ENCODE results near the gene CDK1. TPM values are rescaled to one million over a fixed set of nuclear protein-coding genes. Genes with fewer than 3 reads are reported as not detected.

The CDK1 gene
- total RNA-seq, 1 donor from 2014 or later = 40.3 TPM

DNA sequence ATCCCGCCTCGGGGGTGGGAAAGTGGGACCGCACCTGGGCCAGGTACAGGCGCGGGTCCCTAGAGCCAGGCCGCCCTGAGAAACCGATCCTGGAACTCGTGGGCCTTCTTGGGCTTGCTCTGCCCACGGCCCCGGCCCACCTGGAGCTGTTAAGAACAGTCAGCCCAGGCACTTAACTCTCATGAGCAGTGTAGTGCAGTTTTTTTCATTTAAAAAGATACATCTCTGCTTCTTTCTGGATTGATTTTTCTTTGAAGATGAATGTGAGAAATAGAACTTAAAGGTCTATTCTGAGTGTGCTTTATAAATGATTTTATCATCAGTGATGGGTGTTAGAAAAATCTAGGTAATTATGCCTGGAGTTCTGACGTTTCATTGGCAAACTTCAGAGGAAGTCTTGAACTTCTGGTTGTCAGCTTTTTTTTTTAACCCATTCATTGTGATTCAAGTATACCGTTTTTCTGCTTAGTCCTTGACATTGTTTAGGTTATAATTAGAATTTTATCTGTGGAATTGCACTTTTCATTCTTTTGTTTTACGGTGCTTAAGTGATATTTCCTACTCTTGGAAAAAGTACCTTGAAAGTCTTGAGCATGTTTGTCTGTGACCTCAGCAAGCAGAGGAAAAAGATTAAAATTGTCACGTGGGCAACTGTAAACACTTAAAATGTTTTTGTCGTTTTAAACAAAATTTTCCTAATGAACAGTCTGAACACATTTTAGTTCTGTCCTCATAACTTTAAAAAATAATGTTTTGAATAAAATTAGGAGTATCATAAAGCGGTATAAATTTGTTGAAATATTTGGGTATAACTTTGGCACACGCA, 906 bp downstream of the CDK1 start:
- DNase-seq = peak; percentile 24

DNA sequence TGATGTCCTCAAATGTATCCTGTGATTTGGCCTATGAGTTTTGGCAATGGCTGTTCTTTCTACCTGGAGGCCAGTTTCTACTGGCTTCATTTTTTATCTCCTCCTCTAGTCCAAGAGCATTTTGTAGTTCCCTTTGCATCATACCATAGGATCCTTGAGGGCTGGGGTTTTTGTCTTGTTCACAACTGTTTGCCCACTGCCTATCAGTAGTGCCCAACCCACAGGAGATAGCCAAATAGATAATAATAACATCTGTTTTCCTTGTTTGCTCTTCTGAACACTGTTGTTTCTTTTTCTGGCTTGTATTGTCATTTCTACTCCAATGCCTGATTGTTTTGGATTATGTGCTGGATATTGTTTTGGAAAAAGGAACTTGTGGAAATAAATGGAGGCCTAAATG, 3.4 kb downstream of the CDK1 start:
- no peak for DNase-seq

DNA sequence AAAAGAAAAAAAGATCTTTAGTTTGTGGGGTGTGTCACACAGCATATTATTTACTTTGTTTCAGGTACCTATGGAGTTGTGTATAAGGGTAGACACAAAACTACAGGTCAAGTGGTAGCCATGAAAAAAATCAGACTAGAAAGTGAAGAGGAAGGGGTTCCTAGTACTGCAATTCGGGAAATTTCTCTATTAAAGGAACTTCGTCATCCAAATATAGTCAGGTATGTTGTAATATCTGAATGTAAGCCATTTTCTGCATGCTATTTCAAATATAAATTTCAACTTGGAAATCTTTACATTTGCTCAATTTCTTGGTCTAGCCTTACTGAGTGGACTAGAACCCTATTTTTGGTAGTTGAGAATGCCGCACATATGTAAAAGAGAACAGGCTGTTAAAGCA, 6.4 kb downstream of the CDK1 start:
- DNase-seq = no peak

DNA sequence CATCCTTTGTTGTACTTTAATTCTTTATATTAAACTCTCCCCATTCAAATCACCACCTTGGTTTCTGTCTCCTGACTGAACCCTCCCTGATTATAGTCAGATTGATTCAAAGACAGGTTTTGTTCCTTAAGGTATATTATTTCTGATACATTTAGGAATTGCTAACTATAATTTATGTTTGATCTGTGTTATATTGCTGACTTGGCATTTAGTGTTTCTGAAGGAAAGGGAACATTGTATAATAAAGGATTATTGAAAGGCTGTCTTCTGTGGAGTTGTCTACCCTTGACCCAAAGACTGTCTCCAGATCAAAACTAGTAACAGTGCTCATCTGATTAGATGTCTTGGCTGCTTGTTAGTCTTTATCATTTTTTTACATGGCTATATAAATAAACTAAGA, 10.3 kb downstream of the CDK1 start:
- no peak for DNase-seq

DNA sequence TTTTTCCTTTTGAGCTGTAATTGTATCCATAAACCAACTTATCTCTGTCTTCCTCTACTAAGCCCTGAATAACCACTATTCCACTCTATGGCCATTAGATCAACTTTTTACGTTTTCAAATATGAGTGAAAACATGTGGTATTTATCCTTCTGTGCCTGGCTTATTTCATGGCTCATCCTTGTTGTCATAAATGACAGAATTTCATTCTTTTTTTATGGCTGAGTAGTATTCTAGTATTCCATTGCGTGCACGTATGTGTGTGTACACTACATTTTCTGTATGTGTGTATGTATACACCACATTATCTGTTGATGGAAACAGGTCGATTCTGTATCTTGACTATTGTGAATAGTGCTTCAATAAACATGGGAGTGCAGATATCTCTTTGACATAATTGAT, 11.1 kb downstream of the CDK1 start:
- no peak for DNase-seq

DNA sequence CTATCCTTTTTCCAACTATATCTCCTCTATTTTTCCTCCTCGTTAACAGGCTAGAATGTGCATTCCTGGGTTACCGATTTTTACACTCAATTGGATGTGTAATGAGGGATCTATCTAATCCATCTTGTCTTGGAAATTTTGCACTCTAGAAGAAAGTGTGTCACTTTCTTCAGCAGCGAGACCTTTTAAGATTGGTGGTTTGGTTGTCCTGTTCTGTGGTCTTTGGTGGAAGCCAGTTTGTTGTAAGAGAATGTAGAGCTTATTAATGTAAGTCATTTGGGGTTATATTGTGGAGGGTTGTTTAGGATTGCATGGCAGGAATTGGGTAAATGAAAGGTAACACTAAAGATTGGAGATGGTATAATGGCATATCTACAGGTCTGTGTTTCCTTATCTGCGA, 16.7 kb downstream of the CDK1 start:
- no peak for DNase-seq

DNA sequence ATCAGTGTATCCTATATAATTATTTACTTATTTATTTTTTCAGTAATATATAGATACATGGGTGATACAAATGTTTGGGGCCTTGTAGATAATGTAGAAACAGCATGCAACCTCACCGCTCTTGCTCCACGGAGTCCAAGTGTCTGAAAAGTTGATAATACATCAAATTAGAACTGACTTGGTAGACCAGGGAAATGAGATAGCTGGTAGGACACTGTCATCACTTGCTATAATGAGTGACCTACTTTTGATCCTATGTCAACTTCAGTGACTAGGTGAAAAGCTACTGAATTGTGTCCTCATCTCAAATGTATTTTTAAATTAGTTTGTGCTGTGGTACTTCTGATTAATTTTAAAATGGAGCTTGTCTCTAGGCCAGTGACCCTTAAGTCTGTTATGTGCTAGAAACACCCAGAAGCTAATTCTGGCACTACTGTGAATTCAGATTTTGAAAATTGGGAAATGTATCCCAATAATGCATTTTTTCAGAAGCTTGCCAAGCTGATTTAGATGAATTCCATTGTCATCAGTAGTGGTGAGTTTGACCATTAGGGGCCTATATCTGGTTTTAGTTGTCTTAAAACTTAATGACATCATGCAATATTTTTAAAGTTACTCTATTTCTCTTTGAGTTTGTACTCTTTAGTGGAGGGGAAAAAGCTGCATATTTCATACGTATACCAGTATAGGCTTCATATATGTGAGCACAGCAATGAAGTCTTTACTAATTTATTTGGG, 17.4 kb downstream of the CDK1 start:
- no peak for DNase-seq

DNA sequence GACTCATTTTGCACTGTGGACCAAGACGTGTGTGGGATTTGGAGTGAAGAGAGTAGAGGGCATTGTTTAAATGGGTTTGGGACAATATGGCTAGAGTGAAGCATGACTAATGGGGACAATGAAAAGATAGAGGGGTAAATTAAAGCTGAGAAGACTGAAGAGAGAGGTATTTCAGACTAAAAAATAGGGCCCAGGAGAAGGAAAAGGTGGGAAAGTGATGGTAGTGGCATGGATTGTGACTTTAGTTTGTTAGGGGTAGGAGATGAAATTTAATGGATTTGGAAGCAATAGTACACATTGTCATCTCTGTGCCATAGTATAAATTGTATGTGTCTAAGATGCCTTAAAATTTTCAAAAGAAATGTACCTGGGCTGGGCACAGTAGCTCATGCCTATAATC, 18.2 kb downstream of the CDK1 start:
- no peak for DNase-seq

DNA sequence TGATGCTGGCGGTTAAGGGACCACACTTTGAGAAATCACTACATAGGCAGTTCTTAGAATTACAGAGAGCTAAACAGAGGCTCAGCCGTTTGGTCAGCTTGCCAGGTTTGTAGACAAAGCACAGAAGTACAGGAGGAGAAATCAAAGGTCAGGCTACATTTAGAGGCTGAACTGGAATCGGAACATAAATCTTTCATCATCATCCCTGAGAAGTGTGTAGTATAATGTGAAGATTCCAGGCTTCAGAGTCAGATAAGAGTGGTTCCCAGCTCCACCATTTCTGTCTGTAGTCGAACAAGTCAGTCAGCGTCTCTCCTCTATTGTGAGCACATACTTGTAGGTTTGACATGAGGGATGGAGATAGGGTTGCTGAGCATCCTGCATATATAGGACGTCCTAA, 18.9 kb downstream of the CDK1 start:
- DNase-seq = no peak

DNA sequence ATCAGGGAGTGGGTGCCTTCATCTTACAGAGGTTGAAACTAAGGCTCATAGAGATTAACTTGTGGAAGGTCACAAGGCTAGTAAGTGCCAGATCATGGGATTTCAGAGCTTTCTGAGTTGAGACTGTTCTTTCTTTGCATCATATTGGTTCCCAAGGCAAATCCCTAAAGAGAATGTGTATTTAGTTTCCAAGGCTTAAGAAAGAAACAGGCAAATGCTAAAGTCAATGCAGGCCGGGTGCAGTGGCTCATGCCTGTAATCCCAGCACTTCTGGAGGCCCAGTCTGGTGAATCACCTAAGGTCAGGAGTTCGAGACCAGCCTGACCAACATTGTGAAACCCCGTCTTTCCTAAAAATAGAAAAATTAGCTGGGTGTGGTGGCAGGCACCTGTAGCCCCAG, 19.8 kb downstream of the CDK1 start:
- no peak for DNase-seq

DNA sequence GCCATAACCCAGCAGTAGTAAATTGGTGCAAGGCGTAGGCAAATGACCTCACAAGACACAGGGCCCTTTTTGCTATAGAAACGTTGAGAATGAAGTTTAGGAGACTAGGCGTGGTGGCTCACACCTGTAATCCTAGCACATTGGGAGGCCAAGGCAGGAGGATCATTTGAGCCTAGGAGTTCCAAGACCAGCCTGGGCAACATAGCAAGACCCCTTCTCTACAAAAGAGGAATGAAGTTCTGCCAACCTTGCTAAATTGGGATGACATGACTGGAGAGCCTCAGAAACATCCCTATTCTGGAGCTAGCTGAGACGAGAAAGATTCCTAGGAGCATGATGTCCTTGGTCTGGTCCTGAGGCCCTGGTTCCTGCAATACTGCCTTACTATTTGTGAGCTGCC, 20.6 kb downstream of the CDK1 start:
- no peak for DNase-seq

DNA sequence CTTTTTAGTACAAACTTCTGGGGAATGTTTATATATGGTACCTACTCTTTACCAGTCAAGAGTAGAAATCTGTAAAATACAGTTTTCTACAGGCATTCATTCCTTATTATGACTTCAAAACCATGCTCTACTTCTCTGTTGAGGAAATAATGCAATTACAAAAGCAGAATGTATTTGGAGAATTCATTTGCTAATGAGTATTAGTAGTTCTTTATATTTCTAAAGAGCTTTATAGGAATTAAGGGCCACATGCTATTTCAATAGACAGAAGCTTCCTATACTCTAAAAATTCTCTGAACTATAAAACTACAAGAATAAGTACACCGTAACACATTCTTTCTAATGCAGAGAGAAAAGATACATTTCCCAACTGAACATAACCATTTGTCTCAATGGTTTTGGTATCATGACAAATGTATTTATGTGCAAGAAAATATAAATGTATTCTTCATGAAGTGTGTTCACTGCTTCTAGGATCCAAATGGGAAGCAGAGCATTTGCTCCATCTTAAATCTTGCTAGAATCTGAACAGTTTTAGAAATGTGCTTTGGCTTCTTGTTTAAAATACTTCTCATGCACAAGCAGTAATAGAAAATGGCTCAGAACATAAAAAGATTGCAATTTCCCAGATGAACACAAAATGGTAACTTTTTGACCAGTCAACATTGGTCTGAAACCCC, 21.8 kb downstream of the CDK1 start:
- no peak for DNase-seq

DNA sequence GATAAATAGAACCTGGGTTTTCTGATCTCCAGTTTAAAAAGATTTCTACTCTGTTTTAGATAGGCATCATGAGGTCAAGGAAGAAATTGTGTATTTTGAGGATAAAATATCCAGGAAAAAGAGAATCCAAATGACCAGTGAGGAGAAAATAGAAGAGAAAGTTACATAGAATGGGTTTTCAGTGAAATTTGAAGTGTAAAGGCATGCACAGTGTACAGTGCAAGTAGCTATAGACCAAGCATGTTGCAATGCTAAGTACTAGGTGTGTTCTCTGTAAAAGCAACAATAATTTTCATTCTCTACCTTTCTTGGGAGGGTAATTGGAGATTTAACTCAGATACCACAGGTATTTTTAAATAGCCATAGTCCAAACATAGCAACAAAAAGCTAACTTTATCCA, 22.6 kb downstream of the CDK1 start:
- no peak for DNase-seq

DNA sequence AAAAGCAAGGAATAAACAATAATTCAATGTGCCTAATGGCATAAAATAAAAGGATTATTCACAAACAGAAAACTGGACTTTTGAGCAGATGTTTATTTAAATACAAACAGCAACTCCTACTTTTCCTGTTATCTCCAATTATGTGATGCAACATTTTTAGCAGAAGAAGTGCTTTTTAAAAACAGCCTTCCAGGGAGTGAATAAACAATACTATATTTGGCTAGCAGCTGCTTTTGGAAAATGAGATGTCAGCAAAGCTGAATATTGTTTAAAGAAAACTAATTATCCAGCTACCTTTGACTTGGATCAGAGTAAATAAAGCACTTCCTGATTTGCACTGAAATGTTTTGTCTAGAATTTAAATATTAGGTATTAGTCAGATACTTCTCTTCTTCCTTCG, 23.2 kb downstream of the CDK1 start:
- DNase-seq = peak; percentile 48

DNA sequence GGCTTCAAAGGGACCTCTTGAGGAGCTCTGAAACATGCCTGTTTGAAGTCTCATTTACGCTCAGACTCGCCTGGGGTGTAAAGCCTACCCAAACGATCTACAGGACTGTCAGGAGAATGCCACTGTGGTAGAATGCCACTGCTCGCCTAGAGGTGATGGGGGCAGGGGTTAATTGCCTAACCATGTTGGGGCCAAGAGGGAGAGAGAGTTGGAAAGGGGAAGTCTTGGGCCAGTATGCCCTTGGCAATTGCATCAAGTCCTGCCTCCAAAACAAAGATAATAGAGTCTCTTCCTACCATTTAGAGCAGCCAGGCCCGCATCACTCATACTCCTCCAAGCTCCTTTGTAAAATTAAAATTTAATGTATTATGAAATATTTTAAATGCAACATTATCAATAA, 25.2 kb downstream of the CDK1 start:
- no peak for DNase-seq

DNA sequence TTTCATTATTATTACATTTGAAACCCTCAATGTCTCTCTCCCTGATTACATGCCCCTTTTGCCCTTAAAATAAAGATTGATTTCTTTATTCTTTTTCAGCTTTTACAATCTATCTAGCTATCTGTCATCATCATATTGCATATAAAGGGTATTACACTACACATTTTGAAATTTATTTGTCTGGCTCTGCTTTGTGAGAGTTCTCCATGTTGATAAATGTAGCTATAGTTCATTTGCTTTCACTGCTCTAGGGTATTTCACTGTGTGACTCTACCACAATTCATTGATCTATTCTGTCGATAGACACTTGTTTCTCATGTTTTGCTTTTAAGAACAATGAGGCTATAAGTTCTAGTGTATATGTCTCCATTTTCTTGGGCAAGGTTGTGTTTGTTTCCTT, 25.6 kb downstream of the CDK1 start:
- DNase-seq = no peak

DNA sequence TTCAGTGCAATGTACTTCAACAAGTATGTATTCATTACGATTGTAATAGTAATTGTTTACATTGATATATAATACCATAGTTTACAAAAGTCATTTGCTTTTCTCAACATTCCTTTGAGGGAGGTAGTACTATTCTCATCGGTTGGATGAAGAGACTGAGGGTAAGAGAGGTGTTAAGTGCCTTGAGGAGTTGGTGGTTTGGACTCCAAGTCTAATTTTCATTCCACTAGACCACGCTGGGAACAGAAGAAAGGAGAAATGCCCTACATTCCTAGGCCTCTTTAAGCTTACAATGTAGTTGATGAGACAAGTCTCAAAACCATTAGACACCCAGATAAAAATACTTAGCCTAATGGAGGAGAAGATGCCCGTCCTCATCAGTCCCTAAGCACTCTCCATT, 28.6 kb downstream of the CDK1 start:
- no peak for DNase-seq

DNA sequence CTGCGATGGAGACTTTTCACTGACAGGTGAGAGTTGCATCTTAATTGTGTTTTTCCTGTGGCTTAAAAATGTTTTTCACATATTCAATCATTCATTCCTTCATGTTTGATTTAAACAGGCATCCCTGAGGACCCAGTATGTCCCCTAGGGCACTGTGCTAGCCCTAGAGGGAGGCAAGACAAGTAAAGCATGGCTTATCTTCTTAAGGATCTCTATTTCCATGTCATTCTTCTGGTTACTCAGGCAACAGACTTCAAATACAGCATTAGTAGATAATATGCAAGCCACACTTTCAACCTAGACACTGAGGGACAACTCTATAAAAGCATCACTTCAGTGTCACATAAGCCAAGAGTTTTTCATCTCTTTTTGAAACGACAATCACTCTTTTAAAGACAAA, 29.2 kb downstream of the CDK1 start:
- no peak for DNase-seq

DNA sequence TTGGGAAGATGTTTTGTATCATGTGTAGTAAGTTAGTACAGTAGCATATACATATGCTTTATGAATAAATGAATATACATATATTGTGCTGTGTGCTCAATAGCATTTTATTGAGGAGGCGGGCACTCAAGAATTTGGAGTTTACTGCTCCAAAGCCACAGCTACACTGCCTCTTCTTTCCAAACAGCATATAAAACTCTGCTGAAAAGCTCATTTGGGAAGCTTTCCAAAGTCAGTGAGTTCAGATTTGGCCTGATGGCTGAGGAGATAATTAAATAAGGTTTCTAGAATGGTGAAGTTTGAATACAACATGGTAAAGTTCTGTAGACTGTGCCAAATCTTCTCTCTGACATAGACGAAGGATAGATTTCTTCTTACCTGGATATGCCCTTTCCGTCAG, 29.8 kb downstream of the CDK1 start:
- DNase-seq = no peak

DNA sequence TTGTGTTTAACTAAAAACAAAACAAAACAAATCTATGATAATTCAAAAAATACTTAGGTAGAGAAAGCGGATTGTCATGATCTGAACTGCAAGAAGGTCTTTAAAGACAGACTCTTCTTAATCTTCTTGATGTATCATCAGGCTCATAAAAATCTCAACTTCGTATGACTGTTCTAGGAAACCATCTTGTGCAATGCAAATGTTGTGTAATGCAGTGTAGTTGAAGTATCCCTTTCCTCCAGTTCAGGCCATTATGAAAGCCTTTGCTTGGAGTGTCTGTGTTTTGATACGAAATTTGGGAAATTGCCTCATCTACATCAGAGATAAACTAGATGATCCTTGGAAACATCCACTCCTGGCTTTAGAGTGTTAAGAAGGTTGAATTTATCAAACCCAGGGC, 30.9 kb downstream of the CDK1 start:
- no peak for DNase-seq

DNA sequence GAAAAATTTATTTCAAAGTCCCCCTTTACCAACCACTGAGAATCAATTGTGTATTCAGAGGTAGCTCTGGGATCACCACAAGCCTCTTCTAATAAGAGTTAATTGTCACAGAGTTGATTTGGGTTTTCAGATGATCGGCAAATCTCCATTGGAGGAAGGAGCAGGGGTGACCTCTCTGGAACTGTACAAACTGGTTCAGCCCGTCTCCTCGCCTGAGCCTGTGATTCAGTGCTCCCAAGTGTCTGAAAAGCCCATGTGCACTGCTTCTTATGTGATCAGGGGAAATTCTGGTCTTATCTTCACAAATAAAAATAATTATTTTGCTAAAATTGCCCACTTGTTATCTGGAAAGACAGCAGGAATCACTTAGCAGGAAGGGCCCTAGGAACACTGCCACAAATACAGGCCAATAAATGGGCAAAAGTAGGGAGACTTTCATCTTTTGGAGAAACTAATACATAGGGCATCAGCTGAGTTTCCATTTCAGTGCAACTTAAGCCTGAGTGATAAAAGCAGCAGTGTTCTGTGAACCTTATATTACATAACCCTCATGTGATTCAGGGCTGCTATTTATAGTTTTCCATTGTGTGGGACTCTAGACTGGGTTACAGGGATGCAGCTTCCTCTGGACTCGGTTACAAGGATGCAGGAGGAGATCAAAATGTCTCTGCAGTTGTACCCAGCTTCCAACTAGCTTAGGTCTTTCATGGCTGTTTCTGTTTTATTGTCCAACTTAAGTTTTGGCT, 32.3 kb downstream of the CDK1 start:
- no peak for DNase-seq

DNA sequence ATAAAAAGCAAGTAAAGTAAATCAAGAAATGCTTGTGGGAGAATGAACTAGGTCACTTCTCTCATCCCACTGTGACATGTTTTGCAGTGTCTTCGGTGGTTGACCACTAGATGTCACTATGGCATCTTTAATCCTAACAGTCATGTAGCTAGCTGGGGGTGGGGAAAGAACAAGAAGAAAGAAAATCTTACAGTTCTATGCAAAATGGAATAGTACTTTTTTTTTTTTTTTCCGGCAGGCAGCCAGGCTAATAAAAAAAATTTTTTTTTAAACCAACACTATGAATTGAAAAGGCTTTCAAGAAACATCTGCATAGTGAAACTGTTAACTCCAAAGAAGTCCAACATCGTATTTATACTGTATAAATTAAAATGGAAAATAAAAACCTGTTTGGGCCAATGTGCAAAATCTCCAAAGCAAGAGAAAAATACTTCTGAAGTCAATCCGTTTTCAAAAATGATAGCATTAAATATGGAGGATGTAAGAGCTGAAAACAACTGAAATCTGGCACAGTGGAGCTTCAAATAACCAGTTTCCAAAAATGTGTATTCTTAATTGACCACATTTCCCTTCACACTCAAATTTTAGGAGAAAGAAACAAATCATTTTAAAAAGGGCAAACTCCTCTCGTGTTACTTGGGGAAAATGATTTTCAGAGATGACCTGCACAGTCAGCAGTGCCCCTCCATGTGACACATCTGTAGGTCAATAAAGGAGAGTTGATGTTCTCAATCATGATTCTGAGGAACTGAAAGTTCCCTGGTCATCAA, 38.5 kb downstream of the CDK1 start:
- peak; percentile 94 for DNase-seq
